GM21529 (cell line): ENCODE measurements around the gene LINGO3.

Experiments
- ATAC-seq: cut with Tn5 transposase; IDR thresholded peaks from one replicate; pipeline ENCODE4 v1.9.1; 2021; ENCODE audit not compliant: unreplicated experiment

Gene LINGO3

DNA sequence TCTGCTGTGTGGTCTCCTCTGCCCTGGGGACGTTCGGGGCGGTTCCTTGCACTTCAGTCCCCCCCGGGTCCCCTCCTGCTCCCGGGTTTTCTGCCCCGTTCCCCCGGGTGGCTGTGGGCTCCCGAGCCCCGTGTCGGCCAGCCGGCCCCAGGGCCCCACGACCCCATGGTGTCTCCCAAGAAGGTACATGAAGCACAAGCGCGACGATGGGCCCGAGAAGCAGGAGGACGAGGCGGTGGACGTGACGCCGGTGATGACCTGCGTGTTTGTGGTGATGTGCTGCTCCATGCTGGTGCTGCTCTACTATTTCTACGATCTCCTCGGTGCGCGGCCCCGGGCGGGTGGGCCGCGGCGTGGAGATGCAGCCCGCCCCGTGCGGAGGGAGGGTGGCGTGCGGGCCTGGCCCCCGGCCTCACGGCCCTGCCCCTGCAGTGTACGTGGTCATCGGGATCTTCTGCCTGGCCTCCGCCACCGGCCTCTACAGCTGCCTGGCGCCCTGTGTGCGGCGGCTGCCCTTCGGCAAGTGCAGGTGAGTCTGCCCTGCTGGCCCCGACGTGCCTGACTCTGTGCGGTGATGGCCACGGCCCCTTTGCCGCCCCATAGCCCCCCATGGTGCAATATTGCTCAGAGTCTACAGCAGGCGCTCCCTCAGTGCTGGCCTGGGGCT is 31.8 kb upstream of the LINGO3 start:
- ATAC-seq: no peak

DNA sequence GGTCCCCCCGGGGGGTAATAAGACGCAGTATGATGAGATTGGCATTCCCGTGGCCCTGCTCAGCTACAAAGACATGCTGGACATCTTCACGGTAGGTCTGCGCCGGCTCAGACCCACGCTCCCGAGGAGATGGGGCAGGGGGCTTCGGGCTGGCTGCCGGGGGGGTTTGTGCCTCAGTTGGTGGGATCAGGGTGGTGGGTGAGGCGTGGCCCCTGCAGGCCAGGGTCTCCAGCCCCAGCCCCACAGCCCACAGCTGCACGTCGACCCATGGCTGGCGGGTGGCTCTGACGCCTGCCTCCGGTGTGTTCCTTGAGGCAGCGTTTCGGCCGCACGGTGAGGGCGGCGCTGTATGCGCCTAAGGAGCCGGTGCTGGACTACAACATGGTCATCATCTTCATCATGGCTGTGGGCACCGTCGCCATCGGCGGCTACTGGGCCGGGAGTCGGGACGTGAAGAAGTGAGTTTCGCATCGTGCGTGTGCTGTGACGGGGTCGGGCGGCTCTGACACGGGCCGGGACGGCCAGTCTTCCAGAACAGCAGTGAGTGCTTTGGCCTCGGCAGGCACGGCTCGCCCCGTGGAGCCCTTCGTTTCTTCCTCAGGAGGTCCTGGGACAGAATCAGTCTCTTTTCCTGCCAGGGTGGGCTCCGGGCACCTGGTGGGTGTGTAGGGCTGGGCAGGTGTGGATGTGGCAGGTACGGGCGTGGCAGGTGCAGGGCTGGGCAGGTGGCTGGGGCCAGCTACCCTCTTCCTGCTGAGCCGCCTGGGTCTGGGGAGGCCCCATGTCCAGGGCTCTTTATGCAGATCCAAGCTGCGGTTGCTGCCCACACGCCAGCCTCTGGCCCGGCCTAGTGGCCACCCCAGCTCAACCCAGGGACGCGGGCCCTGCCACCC is 31.0 kb upstream of the LINGO3 start:
- no peak for ATAC-seq

DNA sequence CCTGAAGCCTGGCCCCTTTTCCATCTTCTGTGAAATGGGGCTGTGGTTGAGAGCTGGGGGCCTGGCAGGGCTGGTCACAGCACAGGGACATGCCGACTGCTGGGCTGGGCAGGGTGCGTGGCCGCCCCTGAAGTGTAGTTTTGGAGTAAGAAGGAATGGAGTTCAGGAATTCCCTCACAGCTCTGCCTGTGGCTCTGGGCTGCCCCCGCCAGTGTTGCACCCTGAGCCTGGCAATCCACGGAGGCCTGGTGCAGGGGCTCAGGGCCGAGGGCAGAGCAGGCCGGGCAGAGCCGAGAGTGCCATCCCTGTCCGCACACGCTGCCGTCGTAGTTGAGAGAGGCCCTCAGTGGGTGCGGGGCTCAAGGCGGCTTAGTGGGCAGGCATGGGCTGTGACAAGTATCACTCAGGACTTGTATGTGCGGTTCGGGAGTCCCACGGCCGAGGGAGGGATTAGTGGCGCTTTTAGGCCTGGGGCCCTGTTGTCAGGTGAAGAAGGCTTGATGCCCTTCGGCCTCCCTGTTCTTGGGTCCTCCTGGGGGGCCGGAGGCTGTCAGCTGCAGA is 30.2 kb upstream of the LINGO3 start:
- ATAC-seq: no peak

DNA sequence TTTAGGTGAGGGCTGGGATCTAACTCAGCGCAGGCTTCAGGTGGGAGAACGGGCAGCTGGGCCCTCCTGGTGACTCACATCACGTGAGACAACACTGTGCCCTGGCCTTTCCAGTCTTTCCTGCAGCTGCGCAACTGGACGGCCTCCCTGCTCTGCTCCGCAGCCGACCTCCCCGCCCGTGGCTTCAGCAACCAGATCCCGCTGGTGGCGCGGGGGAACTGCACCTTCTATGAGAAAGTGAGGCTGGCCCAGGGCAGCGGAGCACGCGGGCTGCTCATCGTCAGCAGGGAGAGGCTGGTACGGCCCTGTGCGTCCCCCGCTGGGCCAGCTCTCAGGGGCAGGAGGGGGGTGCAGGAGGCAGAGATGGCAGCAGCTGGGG is 29.4 kb upstream of the LINGO3 start:
- ATAC-seq: no peak

DNA sequence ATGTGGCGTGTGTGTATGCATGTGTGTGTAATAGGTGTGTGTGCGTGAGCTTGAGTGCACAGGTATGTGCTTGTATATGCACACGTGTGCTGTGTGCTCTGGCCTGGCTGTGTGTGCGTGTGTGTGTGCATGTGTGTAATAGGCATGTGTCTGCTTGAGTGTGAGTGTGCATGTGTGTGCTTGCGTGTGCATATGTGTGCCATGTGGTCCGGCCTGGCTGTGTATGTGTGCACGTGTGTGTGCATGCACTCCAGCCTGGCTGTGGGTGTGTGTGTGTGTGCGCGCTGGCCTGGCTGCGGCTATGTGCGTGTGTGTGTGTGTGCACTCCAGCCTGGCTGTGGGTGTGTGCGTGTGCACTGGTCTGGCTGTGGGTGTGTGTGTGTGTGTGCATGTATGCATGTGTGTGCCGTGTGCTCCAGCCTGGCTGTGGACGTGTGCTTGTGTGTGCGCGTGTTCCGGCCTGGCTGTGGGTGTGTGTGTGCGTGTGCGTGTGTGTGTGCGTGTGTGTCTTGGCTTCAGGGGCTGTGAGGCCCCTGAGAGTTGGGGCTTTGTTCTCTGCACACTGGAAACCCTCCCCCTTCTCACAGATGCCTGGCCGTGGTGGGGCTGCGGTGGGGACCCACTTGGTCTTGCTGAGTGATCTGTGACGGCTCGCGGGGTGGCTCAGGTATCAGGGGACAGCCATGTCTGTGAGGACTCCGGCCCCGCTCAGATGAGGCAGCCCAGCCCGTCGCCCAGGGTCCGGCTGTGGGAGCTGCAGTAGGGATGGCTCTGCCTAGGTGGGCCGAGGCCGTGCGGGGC is 28.8 kb upstream of the LINGO3 start:
- no peak for ATAC-seq

DNA sequence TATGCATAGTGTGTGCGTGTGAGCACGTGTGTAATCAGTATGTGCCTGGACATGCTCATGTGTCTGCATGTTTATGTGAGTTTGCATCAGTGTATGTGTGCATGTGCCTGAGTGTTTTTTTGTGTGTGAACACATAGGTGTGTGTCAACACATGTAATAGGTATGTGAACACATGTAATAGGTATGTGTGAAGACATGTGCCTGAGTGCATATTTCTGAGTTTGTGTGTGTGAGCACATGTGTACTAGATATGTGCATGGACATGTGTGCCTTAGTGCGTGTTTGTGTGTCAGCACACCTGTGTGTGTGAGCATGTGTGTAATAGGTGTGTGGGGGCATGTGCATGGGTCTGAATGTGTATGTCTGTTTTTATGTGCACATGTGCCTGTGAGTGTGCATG is 27.9 kb upstream of the LINGO3 start:
- no peak for ATAC-seq

DNA sequence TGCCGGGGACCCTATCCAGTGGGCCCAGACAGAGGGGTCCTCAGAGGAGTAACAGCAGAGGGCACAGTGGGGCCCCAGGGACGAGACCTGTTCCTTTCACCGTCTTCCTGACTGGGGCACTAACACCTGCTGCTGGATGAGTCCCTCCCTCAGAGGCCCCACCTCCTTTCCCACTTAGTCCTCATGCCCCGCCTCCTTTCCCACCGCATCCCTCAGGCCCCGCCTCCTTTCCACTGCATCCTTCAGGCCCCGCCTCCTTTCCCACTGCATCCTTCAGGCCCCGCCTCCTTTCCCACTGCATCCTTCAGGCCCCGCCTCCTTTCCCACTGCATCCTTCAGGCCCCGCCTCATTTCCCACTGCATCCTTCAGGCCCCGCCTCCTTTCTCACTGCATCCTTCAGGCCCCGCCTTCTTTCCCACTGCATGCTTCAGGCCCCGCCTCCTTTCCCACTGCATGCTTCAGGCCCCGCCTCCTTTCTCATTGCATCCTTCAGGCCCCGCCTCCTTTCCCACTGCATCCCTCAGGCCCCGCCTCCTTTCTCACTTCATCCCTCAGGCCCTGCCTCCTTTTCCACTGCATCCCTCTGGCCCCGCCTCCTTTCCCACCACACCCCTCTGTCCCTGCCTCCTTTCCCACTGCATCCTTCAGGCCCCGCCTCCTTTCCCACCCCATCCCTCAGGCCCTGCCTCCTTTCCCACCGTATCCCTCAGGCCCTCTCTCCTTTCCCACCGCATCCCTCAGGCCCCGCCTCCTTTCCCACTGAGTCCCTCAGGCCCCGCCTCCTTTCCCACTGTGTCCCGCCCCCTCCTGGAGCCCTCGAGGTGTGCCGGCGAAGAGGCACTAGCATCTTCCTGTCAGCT is 27.3 kb upstream of the LINGO3 start:
- no peak for ATAC-seq

DNA sequence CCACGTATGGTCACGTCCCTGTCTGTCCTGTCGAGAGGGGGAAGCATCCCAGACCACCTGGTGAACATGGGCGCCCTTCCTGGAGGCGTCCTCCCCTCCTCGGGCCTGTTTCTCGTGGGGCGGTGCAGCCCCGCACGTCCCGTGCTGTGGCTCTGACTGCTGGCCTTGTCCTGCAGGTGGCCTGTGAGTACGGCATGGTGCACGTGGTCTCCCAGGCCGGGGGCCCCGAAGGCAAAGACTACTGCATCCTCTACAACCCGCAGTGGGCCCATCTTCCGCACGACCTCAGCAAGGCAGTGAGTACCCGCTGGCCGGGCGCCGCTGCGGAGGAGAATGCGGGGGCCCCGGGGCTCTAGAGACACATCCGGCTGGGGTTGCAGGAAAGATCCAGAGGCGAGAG is 26.5 kb upstream of the LINGO3 start:
- ATAC-seq: no peak

DNA sequence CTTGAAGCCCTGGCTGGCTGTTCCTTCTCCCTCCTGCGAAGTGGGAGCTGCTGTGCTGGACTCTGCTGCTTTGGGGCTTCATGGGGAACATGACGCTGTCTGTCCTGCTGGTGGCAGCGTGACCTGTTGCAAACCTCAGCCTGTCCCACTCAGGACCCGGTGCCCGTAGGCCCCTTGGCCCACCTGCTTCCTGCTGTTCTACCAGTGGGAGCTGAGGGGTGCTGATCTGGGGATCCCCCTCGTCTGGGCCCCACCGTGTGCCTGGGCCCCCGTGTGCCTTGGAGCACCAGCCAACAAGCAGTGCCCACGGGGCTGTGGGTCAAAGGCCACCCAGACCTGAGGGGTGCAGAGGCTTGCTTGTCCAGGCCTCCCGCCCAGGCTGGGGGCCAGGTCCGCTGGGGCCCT is 25.9 kb upstream of the LINGO3 start:
- no peak for ATAC-seq

DNA sequence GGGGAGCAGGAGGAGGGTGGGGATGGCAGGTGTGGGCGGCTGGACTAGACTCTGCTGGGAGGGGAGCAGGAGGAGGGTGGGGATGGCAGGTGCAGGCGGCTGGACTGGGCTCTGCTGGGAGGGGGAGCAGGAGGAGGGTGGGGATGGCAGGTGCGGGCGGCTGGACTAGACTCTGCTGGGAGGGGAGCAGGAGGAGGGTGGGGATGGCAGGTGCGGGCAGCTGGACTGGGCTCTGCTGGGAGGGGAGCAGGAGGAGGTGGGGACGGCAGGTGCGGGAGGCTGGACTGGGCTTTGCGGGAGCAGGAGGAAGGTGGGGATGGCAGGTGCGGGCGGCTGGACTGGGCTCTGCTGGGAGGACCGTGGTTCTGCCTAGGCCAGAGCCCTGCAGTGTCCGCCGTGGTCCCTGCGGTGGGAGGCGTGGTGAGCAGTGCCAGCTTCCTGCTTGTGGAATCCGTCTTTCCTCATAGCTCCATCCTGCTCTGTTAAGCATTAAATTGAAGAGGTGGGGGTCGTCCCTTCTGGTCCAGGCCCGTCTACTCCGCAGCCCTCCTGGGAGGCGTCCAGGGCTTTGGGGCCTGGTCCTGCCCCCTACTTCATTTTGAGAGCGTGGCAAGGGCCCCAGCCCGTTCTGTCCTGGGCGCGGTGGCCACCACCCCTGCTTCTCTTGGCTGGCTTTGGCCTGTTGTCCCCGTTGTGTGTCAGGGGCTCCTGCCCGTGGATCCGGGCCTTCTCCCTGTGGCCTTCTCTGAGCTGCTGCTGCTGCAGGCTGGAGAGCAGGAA is 25.3 kb upstream of the LINGO3 start:
- no peak for ATAC-seq

DNA sequence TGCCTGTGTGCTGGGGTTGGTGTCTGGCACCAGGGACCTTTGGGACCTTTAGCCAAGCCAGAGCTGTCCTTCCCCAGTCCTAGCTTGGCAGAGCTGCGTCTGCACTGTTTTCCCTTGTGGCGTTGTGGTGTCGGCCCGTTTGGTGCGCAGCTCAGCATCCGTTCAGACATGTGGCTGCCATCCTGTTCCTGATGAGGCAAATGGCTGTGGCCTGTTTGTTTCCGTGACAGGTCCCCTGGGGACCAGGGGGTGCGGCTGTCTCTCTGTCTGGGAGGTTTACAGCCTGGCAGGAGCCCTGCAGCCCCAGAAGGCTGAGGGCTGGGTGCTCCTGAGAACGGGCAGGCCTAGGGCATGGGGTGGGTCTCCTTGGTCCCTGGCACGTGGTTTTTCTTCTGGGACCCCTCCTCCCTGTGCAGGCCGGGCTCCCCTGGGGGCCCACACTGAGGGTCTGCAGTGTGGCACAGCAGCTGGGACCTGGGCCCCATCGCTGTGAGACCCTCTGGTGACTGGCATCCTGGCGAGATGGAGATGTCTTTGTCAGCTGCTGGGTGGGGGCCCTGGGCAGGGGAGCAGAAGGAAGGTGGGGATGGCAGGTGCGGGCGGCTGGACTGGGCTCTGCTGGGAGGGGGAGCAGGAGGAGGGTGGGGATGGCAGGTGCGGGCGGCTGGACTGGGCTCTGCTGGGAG is 24.5 kb upstream of the LINGO3 start:
- ATAC-seq: no peak

DNA sequence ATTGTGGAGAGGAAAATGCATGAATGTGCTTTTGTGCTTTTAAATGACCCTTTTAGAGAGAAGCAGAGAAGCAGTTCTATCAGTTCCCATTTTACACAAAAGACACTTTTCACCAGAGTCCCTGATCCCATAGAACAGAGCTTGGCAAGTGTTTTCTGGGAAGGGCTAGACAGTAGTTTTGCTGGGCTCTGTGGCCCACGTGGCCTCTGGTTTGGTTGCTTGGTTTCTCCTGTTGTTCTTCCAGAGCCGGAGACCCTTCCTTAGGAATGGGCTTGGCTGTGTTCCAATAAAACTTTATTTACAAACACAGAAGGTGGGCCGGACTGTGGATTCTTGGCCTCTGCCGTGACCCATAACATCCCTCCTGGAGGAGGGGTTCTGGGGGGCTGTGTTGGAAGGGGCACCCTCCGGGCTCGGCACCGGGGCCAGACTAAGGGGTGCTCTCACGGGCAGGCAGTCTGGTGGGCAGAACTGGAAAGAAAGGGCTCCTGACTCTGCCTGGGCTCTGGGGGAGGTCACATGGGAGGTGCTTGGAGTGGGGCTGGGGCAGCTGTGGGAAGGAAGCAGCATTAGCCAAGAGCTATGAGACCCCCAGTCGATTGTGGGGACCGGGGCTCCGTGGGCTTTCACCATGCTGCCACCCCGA is 23.8 kb upstream of the LINGO3 start:
- ATAC-seq: no peak

DNA sequence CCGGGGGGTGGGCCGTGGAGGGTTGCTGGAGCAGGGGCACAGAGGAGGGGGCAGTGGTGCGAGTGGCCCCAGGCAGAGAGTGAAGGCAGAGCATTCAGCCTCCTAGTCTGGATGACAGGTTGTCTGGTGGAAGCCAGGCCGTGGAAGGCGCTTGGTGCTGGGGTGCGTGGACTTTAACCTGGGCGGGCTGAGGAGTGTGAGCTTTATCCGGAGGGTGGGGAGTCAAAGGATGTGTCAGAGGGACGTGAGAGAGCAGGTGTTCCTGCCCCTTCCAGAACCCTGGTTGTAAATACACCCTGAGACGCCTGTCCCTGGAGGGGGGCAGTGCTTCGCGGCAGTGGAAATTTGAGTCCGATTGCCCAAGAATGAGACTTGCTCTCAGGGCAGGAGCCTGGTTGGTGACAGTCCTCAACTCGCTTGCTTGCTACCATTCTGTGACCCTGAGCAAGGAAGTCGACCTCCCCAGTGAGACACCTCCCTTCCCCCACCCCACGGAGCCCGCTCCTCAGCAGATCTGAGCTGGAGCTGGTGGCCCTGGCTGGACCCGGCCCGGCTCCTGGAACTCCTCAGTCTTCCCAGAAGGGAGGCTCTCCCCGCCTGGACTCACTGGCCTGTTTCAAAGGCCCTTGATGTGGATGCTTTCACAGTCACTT is 22.8 kb upstream of the LINGO3 start:
- no peak for ATAC-seq

DNA sequence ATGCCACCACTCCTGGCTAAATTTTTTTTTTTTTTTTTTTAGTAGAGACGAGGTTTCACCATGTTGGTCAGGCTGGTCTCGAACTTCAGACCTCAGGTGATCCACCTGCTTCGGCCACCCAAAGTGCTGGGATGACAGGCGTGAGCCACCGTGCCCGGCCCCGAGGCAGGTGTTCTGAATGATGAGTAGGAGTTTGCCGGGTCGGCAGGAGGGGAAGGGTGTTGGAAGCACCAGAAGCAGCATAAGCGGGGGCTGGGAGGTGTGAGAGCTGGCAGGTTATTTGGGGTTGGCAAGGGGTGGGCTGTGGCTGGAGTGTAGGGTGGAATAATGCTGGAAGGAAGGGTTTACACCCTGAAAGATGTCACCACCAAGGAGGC is 22.3 kb upstream of the LINGO3 start:
- ATAC-seq: no peak

DNA sequence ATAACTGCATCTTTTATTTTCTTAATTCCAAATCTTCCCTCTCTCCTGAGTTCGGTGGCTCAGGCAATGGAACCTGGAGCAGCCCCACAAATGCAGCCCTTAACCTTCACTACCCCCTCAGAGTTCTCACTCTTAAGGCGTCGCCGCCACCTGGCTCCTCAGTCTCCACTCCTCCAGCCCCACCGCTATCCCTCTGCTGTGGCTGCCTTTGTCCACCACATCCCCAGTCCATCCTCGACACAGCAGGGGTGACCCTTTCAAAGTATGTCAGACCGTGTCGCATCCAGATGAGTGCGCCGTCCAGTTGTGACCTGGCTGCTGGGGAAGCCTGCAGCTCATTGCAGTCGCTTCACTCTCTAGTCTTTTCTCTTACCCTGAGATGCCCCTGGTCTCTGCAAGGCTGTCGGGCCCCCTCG is 21.6 kb upstream of the LINGO3 start:
- ATAC-seq: no peak

DNA sequence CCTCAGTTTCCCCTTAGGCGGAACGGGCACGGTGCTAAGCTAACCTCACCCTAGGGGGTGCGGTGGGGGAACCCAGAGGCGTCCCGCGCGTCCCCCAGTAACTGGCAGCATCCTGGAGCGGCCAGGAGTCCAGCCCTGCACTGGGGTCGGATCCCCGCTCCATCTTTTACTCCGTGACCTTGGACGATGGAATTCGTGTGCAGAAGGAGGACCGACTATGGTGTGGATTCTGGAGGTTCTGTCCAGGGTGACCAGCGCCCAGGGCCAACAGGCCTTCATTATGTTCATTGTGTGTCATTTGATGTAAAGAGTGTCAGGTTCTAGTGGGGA is 21.2 kb upstream of the LINGO3 start:
- ATAC-seq: no peak

DNA sequence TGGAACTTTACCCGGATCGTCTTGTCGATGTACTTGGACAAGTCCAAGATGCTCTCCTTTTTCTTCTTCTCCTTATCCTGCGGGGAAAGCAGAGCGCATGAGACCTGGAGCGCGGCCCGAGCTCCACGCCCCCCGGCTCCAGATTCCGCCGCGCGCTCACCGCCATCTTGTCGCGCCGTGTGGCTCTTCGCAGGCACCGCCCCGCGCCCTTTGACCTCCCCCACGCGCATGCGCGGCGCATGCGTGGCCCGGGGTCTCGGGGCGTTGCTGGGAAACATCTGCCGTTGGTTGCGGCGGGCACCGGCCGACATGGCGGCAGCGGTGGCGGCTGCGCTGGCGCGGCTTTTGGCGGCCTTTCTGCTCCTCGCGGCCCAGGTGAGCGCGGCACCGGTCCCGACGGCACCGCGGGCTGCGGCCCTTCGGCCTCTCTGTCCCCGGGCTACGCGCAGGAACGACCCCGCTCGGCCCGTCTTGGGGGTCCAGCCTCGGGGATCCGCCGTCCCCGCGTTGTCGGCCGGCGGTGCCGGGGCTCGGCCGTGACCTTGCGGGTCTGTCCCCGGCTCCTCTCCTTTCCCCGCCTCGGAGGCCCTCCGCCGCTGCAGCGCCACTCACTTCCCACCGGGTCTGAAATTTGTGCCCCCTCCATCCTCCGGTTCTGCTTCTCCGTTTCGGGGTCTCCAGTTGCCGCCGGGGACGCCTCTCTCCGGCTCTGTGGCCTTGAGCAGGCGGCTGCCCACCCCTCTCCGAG is 20.6 kb upstream of the LINGO3 start, which contains the start of the genes LSM7 and SPPL2B:
Gene LSM7, minus strand, starts transcription at position 186 of the 748 bp plus-strand sequence. Its CDS starts 20 bp downstream, at position 166.
Gene SPPL2B, plus strand, starts transcription at position 284 of the 748 bp plus-strand sequence. Its CDS starts 26 bp downstream, at position 310.
- ATAC-seq: peak; percentile 41
